GM21367 (cell line): ENCODE measurements around the gene ZDHHC11.
"Not testable (repeated sequence)": the region's sequence is repeated elsewhere in the genome, so short reads cannot be mapped to it uniquely, and the experiment has no call there.

ENCODE experiments used
- ATAC-seq: cut with Tn5 transposase; IDR thresholded peaks from one replicate; pipeline ENCODE4 v1.9.1; 2021; ENCODE audit not compliant: unreplicated experiment

ZDHHC11 gene

DNA sequence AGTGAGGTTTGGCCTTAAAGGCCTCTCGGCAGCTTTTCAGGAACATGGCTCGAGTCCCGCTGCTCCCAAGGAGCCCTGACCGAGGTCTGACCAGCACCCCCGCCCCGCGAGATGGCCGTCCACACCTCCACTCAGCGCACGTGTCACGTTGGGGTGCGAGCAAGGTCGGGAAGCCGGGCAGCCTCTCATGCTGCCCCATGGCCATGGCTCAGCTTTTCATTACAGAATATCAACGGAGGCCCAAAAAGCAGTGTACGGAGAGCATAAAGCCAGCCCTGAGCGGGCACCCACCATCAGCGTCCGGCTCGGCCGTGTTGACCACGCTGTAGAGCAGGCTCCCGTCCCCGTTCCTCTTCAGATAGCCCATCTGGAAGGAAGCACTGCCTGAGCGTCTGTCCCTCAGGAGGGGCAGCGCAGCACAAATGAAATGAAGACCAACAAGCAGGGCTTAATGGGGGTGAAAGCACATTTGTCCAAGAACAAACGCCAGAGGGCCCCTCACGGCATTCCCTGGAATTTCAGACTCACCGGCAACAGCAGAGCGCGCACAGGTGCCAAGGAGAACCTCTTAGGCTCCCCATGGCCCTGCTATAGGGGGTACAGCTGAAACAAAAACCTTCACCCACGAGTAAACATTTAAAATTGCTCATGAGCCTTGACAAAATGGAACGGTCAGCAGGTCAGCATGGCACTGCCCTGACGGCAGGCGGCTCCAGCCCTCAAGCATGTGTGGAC, 30.2 kb upstream of the ZDHHC11 start:
- no peak for ATAC-seq

DNA sequence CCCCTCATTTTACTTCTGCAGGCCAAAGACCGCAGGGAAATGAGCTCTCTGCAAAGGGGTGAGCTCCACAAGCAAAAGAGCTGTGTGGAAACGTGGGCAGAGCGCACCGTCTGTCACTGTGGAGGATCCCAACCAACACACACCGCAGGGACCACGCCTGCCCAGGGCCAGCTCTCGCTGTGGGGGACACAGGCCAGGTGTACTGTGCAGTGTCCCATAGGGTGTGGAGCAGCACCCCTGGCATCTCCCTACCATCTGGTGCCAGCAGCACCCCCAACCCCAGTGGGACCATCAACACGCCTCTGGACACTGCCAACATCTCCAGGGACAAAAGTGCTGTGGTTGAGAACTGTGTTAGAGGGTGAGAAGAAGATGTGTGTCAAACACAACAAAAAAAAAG, 27.9 kb upstream of the ZDHHC11 start:
- not testable (repeated sequence) for ATAC-seq

DNA sequence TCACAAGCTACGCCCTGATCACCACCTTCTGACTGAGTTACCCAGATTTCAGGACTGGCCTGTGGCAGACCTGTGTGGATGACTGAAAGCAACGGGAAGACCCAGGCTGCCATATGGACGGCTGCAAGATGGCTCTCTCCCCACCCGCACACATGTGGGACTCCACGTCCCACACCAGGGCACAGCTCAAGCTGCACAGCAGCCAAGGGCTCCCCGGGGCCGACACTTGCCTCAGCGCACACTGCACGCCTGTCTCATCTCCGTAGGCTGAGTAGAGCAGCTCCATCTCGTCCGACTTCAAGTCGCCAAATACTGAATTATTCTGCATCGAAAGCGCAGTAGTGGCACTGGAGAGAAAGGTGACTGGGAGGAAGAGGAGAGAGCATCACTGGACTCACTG, 27.3 kb upstream of the ZDHHC11 start:
- ATAC-seq, result no peak

DNA sequence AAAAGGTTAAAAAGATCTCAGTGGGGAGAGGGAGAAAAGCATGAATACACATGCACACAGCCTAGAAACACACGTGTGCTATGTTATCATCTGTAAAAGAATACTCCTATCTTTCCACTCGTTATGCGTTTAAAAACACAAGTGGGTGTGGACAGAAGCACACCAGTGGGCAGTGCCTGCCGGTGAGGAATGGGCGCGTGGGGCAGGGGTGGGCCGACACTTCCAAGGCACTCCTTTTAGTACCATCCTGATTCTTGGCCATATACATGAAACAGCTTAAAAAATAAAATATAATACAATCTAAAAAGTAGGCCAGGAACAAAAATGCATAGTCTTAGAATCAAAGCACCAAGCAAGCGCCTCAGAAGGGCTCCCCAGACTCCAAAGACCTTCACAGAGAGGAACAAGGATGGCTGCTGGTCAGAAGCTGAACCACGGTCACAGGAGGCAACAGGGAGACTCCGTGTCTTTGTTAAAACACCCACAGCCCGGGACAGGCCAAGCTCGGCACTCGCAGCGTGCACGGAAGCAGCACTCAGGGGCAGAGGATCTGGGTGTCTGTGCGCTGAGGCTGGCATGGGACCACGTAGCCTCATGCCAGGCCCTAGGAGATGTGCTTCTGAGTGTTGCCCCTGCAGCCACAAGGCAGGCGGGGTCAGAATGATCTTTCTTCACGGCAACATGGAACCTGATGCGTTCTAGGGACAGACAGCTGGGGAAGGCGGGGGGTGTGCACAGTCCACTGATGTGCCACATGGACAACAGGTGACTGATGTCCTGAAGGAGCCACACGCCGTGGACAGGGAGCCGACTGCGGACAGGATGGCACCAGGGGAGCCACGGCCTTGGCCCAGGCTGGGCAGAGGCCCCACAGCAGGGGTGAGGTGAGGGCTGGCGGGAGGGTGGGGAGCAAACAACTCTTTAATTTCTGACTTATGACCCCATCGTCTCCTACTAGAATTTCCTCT, 25.9 kb upstream of the ZDHHC11 start:
- no peak for ATAC-seq

DNA sequence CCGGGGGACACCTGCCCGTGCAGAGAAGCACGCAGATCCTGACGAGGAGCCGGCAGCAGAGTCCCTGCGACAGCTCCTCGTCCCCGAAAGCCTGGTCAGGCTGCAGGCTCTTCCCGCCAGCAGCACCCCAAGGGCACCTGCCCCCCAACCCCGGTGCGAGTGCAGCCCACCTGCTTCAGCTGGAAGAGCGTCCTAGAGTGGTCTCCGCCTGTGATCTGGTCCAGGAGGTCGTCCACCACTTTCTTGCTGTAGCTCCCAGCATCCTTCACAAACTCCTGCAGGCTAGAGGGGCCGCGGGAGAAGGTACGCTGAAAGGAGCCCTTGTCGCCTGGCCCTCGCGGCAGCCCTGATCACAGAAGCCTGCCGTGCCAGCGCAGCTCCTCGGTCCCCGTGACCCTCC, 25.1 kb upstream of the ZDHHC11 start:
- ATAC-seq, result no peak

DNA sequence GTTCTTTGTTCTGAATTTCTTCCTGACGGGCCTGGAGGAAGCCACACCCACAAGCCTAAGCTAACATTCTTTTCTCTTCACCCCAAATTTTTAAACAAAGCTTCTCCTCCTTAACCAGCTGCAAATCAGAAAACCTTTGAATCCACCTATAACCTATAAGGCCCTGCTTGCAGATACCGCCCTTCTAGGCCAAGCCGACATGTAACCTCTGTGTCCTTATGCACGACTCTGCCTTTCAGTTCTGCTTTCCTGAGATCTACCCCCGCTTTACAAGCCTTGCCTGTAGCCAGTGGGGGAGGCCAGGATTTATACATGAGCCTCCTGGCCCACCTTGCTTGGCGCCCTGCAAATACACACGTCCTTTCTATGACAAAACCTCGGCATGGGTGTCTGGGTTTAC, 22.5 kb upstream of the ZDHHC11 start:
- ATAC-seq, result peak; percentile 77

DNA sequence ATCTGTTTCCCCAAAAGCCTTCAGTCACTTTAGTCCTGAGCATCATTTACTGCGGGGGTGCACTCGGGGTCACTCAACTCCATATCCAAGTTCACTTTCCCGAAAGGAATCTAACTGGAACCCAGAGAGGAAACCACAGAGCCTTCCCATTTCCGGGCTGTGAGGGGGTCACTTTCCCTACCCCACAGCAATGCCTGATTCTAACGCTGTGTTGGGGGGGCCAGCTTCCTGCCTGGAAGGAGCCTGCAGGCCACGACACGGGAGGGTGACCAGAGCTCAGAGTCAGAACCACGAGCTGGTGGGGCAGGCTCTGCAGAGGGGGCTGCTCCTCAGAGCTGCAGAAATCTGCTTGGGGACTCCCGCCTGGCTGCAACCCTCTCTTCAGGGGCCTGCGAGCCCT, 21.5 kb upstream of the ZDHHC11 start:
- no peak for ATAC-seq

DNA sequence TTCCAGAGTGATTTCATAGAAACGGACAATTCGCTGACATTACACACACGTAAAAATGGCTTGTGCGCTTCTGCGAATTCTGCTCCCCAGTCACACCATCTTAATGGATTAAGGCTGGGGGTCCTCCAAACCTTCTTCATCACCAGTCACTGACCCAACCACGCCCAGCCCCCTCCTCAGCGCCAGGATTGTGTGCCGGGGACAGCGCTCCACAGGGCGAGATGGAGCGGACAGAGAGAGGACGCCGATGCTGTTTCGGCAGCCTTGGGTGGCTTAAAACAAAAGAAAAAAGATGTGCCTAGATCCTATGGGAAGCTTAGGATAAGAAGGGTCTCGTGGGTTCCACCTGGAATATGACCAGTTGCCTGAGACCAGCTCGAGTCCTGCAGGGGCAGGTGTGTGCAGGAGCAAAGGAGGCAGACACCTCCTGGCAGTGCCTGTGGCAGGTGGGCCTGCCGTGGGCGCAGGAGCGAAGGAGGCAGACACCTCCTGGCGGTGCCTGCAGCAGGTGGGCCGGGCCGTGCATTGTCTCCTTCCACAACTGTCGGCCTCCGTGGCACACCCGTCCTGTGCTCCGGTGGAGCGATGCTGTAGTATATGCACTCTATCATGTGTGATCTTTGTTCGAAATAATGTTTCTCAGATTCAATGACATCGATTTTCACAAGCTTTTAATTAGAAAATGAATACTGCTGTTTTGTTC, 21.0 kb upstream of the ZDHHC11 start:
- no peak for ATAC-seq

DNA sequence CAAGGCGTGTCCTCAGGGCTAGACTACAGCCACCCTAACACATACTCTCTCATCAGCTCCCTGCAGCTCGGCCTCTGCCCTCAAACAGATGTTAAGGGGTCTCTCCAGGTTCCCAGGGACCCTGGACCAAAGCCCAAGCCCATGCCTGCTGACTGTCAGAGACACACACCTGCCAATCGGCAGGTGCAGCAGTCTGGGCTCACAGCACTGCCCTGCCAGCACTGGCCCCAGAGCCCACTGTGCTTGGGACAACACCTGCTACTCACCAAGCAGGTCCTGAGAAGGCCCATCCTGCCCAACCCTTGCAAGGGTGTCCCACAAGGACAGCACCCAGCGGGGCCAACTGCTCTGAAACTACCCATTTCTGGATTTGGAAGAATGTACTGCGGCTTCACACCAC, 20.2 kb upstream of the ZDHHC11 start:
- ATAC-seq, result no peak

DNA sequence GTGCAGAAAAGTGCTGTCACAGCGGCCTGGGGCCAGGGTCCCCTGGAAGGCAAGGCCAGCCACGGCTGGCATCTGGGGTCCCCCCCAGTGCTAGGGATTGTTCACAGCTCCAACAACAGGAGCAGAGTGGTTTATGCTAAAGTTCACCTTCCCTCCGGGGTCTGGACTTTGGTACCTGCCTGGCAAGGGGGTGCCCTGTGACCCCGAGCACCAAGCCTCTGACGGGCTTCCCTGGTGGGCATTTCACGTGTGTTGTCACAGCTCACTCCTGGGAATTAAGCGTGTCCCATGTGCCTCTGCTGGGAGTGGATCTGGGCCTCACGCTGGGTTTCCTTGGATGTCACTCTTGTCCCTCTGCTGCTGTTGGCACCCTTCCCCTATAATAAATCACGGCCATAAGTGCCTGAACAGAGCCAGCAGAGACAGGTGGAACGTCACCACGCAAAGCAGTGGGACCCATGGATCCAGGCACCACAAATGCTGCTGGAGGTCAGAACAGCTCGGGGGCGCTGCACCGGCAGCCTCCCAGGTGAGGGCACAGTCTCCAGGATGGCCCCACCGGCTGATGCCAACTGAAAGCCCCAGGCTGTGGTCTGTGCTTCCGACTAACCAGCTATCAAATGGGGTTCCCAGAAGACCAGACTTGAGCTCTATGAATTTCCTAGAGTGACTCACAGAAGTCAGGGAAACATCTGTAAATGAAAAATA, 17.8 kb upstream of the ZDHHC11 start:
- no peak for ATAC-seq

DNA sequence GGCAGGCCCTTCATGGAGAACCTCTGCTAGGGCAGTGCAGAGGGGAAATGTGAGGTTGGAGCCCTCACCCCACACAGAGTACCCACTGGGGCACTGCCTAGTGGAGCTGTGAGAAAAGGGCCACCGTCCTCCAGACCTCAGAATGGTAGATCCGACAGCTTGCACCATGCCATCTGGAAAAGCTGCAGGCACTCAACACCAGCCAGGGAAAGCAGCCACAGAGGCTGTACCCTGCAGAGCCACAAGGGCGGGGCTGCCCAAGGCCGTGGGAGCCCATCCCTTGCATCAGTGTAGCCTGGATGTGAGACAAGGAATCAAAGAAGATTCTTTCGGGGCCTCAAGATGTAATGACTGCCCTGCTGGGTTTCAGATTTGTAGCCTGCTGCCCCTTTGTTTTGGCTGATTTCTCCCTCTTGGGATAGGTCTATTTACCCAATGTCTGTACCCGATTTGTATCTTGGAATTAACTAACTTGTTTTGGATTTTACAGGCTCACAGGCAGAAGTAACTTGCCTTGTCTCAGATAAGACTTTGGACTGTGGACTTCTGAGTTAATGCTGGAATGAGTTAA, 16.6 kb upstream of the ZDHHC11 start:
- ATAC-seq, result no peak

DNA sequence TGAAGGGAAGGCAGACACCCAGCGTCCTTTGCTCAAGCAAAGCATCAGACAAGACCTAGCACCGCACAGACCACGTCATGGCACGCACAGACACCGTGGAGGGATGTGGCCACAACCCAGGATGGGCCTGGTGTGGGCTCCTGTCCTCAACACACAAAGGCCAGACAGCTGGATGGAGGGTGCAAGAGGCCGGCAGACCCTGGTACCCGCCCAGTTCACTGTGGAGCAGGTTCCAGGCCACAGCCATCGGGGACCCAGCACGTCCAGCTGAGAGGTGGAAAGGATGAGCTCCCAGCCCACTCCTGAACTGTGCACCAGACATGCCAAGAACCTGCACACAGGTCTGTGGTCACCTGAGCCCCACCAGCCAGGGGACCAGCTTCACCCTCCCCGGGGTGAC, 15.0 kb upstream of the ZDHHC11 start:
- ATAC-seq, result no peak

DNA sequence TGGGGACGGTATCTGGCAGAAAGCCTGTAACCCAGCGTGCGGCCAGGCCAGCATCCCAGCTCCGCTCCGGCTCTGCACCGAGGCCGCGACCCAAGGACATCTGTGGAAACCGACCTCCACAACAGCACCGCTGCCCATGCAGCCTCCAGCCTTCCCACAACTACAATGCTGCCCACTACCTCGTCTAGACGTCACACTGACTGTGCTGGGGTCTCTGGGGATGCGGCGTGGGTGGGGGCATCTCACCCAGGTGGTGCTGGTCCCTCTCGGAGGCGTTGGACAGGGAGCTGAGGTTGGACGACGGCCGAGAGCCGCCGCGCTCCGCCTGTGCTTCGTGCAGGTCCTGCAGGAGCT, 14.4 kb upstream of the ZDHHC11 start:
- no peak for ATAC-seq

DNA sequence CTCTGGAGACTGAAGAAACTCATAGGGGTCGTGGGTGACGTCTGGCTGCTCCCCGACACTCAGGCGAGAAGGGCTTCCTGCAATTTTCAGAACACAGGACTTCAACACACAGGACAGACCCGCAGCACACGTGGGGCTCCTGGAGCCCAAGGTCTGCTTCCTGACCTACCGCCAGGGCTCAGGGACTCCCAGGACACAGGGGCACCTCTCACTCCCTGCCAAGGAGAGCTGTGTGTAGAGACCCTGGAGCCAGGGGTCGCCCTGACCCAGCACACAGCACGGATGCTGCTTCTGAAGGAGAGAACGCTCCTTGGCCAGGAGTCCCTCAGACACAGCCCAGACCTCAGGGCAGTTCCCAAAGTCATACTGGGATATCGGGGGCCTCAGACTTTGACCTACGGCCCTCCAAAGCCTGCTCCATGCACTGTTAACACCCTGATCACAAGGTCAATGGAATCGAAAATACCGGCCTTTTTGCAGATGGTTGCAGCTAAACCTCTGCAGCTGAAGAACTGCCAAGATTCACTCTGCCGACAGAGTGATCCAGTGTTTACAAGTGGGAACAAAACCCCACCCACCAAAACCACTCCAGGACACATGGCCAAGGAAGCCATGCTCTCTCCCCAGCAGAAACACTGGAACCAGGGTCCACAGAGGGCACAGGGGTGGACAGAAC, 13.8 kb upstream of the ZDHHC11 start:
- ATAC-seq, result no peak

DNA sequence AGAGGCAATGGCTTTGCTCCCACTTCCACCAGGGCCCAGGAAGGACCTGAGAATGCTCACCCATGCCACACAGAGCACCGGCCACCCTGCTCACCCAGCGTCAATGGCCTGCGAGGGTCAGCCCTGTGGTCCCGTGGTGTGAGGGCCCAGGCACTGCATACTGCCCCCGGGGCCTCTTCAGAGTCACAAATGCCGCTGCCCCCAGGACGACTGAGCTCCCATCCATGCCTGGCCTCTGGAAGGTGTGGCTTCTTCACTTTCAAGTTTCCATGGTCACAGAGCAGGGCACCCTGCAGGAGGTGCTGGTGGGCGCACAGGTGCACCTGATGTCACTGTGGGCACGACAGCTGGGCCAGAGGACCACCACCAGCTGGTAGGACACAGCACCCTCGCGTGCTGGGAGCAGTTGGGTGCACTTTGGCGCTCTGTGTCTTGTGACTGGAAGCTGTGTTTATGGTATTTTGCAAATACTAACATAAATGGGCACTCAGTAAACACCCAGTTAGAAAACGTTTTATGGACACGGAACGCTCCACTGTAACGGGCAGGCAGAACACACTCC, 12.5 kb upstream of the ZDHHC11 start:
- ATAC-seq, result no peak

DNA sequence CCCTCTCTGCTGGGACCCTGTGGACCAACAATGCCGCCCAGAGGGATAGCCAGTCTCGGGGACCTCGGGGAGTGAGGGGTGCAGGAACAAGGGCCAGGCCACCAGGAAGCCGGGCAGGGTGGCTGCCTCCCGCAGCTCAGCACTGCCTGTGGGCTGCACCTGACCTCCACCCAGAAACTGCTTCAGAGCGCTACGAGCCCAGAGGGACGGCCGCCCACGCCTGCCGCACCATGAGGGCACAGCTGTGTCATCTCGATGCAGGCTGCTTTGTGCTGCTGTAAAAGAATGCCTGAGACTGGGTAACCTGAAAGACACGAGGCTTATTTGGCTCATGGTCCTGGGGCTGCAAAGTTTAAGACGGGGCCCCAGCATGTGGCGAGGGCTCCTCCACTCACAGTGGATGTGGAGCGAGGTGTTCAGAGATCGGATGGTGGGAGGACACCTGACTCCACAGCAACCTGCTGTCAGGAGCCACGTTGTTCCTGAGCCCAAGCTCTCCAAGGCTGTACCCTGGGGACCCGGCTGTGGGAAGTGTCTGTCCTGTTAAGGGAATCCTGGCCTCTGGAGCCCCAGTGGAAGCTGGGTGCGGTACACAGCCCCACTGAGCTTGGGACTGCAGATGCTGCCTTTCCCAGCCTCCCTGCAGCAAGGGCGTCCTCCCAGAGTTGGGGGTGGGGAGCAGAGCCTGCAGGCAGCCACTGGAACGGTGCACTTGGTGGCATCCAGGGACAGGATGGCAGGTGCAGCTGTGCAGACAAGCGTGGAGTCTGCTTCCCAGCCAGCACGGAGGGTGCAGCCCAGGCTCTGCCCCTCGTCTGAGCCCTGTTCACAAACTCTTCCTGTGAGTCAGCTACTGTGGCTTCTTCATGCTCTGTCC, 11.8 kb upstream of the ZDHHC11 start:
- ATAC-seq, result no peak

DNA sequence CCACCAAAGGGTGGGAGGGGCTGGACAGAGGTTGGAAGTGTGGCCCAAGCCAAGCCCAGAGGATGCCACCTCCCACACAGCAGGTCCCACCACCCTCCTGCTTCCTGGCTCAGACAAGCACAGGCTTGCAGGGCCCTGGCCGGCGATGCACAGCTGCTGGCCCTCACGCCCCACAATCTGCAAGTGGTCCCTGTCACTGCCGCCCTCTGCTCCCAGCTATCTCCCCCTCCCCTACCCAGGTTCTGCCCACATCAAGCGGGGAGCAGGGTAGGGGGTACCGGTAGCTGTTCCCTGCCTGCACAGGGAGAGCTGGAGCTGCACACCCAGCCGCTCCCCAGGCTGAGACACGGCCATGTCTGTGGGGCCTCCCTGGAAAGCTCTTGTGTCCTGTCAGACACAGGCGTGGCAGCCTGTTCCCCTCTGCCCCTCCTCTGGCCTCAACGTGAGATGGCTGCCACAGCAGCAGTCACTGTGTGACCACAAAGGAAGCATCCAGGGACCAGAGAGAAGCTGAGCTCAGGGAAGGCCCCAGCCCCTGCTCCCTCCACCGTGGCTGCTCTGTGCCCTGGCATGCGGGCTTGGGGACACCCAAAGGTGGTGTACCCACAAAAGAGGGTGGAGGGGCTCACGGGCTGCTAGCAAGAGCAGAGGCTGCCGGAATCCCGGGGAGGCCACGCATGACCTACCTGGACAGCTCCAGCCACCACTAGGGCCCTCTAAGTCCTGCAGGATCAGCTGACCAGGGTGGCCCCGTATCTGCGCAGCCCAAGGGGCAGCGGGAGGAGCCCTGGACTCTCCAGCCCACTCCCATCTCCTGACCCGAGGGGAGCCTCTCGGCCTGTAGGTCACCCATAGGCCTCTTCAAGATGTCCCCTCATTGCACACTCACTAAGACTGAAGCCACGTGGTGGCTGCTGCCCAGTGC, 10.9 kb upstream of the ZDHHC11 start:
- no peak for ATAC-seq
